Measurements from ENCODE around the gene SSBP3.
"Not testable (repeated sequence)": the region's sequence is repeated elsewhere in the genome, so short reads cannot be mapped to it uniquely, and the experiment has no call there.

The SSBP3 gene

GRCh38 chr1:54244655-54245054 lies 161.5 kb downstream of the SSBP3 start:
- no peak for DNase-seq (ENCODE audit: low spot score)

- DNase-seq (ENCODE audit: low spot score), result no peak
Measured at GRCh38 chr1:54243022-54243421, 163.2 kb downstream of the SSBP3 start.

GRCh38 chr1:54241364-54241763 lies 164.8 kb downstream of the SSBP3 start:
- DNase-seq (ENCODE audit: low spot score), result no peak

GRCh38 chr1:54240741-54241335 lies 165.4 kb downstream of the SSBP3 start:
- DNase-seq (ENCODE audit: low spot score), result no peak

- DNase-seq (ENCODE audit: low spot score), result no peak
Measured at GRCh38 chr1:54239631-54240031, 166.6 kb downstream of the SSBP3 start.

- DNase-seq (ENCODE audit: low spot score), result no peak
Measured at GRCh38 chr1:54239035-54239383, 167.2 kb downstream of the SSBP3 start.

- no peak for DNase-seq (ENCODE audit: low spot score)
Measured at GRCh38 chr1:54238353-54239034, 167.7 kb downstream of the SSBP3 start.

- DNase-seq (ENCODE audit: low spot score), result no peak
Measured at GRCh38 chr1:54237586-54237985, 168.6 kb downstream of the SSBP3 start.

- DNase-seq (ENCODE audit: low spot score), result no peak
Measured at GRCh38 chr1:54234284-54234683, 171.9 kb downstream of the SSBP3 start.

GRCh38 chr1:54233196-54233595 lies 173.0 kb downstream of the SSBP3 start:
- not testable (repeated sequence) for DNase-seq (ENCODE audit: low spot score)

GRCh38 chr1:54230507-54231339 lies 175.5 kb downstream of the SSBP3 start:
- no peak for DNase-seq (ENCODE audit: low spot score)

- DNase-seq (ENCODE audit: low spot score), result no peak
Measured at GRCh38 chr1:54229281-54229891, 176.8 kb downstream of the SSBP3 start.

GRCh38 chr1:54228638-54229079 lies 177.5 kb downstream of the SSBP3 start:
- no peak for DNase-seq (ENCODE audit: low spot score)

- DNase-seq (ENCODE audit: low spot score), result no peak
Measured at GRCh38 chr1:54227891-54228310, 178.3 kb downstream of the SSBP3 start.

- DNase-seq (ENCODE audit: low spot score), result no peak
Measured at GRCh38 chr1:54227091-54227602, 179.0 kb downstream of the SSBP3 start.

GRCh38 chr1:54225986-54226559 lies 180.1 kb downstream of the SSBP3 start:
- no peak for DNase-seq (ENCODE audit: low spot score)

- DNase-seq (ENCODE audit: low spot score), result no peak
Measured at GRCh38 chr1:54225378-54225777, 180.8 kb downstream of the SSBP3 start.

- no peak for DNase-seq (ENCODE audit: low spot score)
Measured at GRCh38 chr1:54224233-54224632, 182.0 kb downstream of the SSBP3 start.

GRCh38 chr1:54223441-54224202 lies 182.6 kb downstream of the SSBP3 start:
- no peak for DNase-seq (ENCODE audit: low spot score)

- DNase-seq (ENCODE audit: low spot score), result no peak
Measured at GRCh38 chr1:54222711-54223110, 183.5 kb downstream of the SSBP3 start.

GRCh38 chr1:54221867-54222484 lies 184.2 kb downstream of the SSBP3 start:
- DNase-seq (ENCODE audit: low spot score), result no peak
